Heart left ventricle (tissue), 16 donors: ENCODE results near the gene BTAF1. TPM values are rescaled to one million over a fixed set of nuclear protein-coding genes. Genes with fewer than 3 reads are reported as not detected.
A peak's percentile ranks its signal among the peaks of the same experiment; 100 is the strongest.
"Not testable (repeated sequence)": the region's sequence is repeated elsewhere in the genome, so short reads cannot be mapped to it uniquely, and the experiment has no call there.

ENCODE experiments used
- ATAC-seq, 4 donors: fragments of 200-7000 bp; cut with Tn5 transposase; one replicate each; pipeline ENCODE4 v1.9.1; 2020 to 2022; ENCODE audit warnings: moderate library complexity in 4 of 4, mild to moderate bottlenecking in 3 of 4, moderate number of reproducible peaks in 1 of 4
- DNase-seq, 5 donors: peaks; one replicate each; pipeline ENCODE4 v3.0.0-alpha.2; 2020
- H3K27ac ChIP-seq, 12 donors: fragments of 200-600 bp; sonication (generic) in 4 of 12; one replicate each; pipeline versions ENCODE4 v1.5.0 to v1.8.0; 2016 to 2022; ENCODE audit warnings: mild to moderate bottlenecking in 2 of 12
- H3K27me3 ChIP-seq, 9 donors: fragments of 200-600 bp; sonication (generic) in 2 of 9; one replicate each; pipeline versions ENCODE4 v1.5.1 to v1.8.0; 2016 to 2022; ENCODE audit warnings: mild to moderate bottlenecking in 3 of 9
- H3K36me3 ChIP-seq, 9 donors: fragments of 200-600 bp; sonication (generic) in 2 of 9; one replicate each; pipeline versions ENCODE4 v1.5.0 to v1.8.0; 2018 to 2022; ENCODE audit warnings: mild to moderate bottlenecking in 2 of 9
- H3K4me1 ChIP-seq, 12 donors: fragments of 200-600 bp; sonication (generic) in 4 of 12; one replicate each; pipeline versions ENCODE4 v1.5.0 to v1.8.0; 2016 to 2022; ENCODE audit warnings: mild to moderate bottlenecking in 3 of 12
- H3K4me3 ChIP-seq, 12 donors: fragments of 200-600 bp; sonication (generic) in 4 of 12; one replicate each; pipeline versions ENCODE4 v1.5.0 to v1.8.0; 2017 to 2022; ENCODE audit warnings: mild to moderate bottlenecking in 9 of 12, moderate library complexity in 4 of 12
- H3K9me3 ChIP-seq, 12 donors: fragments of 200-600 bp; sonication (generic) in 4 of 12; one replicate each; pipeline versions ENCODE4 v1.5.0 to v1.8.0; 2016 to 2022; ENCODE audit warnings: mild to moderate bottlenecking in 1 of 12
- CTCF ChIP-seq, 12 donors: fragments of 200-600 bp; sonication (generic) in 4 of 12; IDR thresholded peaks; one replicate each; pipeline versions ENCODE4 v1.5.0 to v1.8.0; 2018 to 2022; ENCODE audit warnings: antibody characterized with exemption in 12 of 12, mild to moderate bottlenecking in 5 of 12
- POLR2A ChIP-seq, 2 donors: fragments of 450-650 bp; IDR thresholded peaks; one replicate each; pipeline ENCODE4 v1.6.1; 2017; ENCODE audit warnings: antibody characterized with exemption in 2 of 2, mild to moderate bottlenecking in 2 of 2, moderate library complexity in 2 of 2
- WGBS, 4 donors: extraction: QIAGEN DNeasy Blood & Tissue Kit in 2 of 4; methylation state at CpG; one replicate each; pipeline versions ENCODE4 v1.1.5 to v1.1.7; 2013 to 2018; 5-methylcytosine and 5-hydroxymethylcytosine counted together
- intact Hi-C, 10 donors: fragments of 100-400 bp; cut with DNase I; formaldehyde crosslinking; loops; one replicate each; pipeline versions ENCODE4 v1.11.1 to v1.14.2; 2022
- polyA plus RNA-seq, 2 donors: library from polyadenylated mRNA; stranded (reverse); fragments of 200-250 nt; gene quantifications; one replicate each; pipeline ENCODE4 v1.2.3, GENCODE V29; 2013
- total RNA-seq, 9 donors: library from RNA; depleted of rRNA in 2 of 9; stranded (reverse); fragments of >200 nt in 2 of 9; fragmentation: NEBNext Ultra II Directional in 3 of 9; extraction: Animal tissue kit (Norgen Biotek cat#: 25700) in 3 of 9; gene quantifications; one replicate each; pipeline versions ENCODE4 v1.1.0 to v1.2.4, GENCODE V29; 2016 to 2023
- donor health status: ischemic (EF 13 %, LVEDD 7.1; RV severe dilation, severe dysfunction).
- donor health status: healthy with polysubstance abuse.
- donor health status: DM: no; HTN: yes; CAD: no.
- donor health status: DM: no; HTN: no; CAD: no.
- donor health status: ischemic (EF 25% LVEDD 6.9; RV normal size, moderate dysfunction).
- donor health status: ischemic (EF 25% LVEDD 5.7; RV mildly dilated, moderate dysfunction).
- donor health status: healthy.
- donor health status: DM: yes; HTN: yes; CAD: no.
- donor health status: ischemic (EF 35%, LVEDD 5.7; RV mildly dilated, moderate dysfunction).
- donor health status: nonischemic (EF 11% LVEDD 7.7; RV severe dilation, severe dysfunction).
- donor health status: DM: yes; HTN: yes; CAD: no.
- donor health status: PGD.
- donor health status: ischemic (EF 29% LVEDD 5.4; RV normal size, mild dysfunction).
- donor health status: nonischemic (EF 23%, LVEDD 6.1; RV moderate dilation, normal function).

Gene BTAF1
- total and polyA plus RNA-seq, 11 donors = 5.5 to 22.3 (median 11.8) TPM

- WGBS, 4 donors = 74 to 94% (median 82%) methylated on average over 1 of the region's 1 CpG
- Histone ChIP-seq H3K9me3 (no peaks in the 10 kb centered on the region), H3K4me1 (peaks cover 0 to 15% (median 9%) of the 10 kb centered on the region in 12 donors), H3K4me3 (no peak overlapping the region), H3K27ac (no peak overlapping the region), H3K36me3 (no peaks in the 10 kb centered on the region), H3K27me3 (peaks cover 0 to 10% (median 0%) of the 10 kb centered on the region in 9 donors)
- TF ChIP-seq CTCF (IDR thresholded peaks at IDR 0.05) (no peak), POLR2A (IDR thresholded peaks at IDR 0.05) (no peak)
- ATAC-seq (peak in 1 of 4 donors; percentile 51), DNase-seq (no peak)
- intact Hi-C loops = no loop called here
Measured at GRCh38 chr10:91891125-91892001, 32.2 kb upstream of the BTAF1 start.

GRCh38 chr10:91893051-91893450 is 30.5 kb upstream of the BTAF1 start:
- no peak for TF ChIP-seq CTCF (IDR thresholded peaks at IDR 0.05)
- no peak for TF ChIP-seq POLR2A (IDR thresholded peaks at IDR 0.05)
- ATAC-seq = no peak
- no peak overlapping the region for H3K4me3 ChIP-seq

GRCh38 chr10:91894261-91894685 is 29.3 kb upstream of the BTAF1 start:
- ATAC-seq, DNase-seq, H3K27me3 ChIP-seq, H3K36me3 ChIP-seq, intact Hi-C loops, H3K27ac ChIP-seq, H3K4me3 ChIP-seq, H3K4me1 ChIP-seq, H3K9me3 ChIP-seq: not testable (repeated sequence)
- 88 to 92% (median 89%) methylated on average over 14 of the region's 14 CpGs for WGBS, 4 donors

More at GRCh38 chr10:91893051-91893450, 30.5 kb upstream of the BTAF1 start:
- no peaks in the 10 kb centered on the region for H3K9me3 ChIP-seq
- no peaks in the 10 kb centered on the region for H3K36me3 ChIP-seq
- peaks cover 0 to 5% (median 0%) of the 10 kb centered on the region in 9 donors for H3K27me3 ChIP-seq
- no peak overlapping the region for H3K27ac ChIP-seq
- WGBS, 4 donors = 96 to 100% (median 96%) methylated on average over 2 of the region's 2 CpGs
- DNase-seq = no peak
- intact Hi-C loops = no loop called here
- H3K4me1 ChIP-seq = peaks cover 0 to 4% (median 1%) of the 10 kb centered on the region in 12 donors

- Histone ChIP-seq H3K27me3 (no peaks in the 10 kb centered on the region), H3K9me3 (no peaks in the 10 kb centered on the region), H3K27ac (no peak overlapping the region), H3K4me3 (no peak overlapping the region), H3K36me3 (no peaks in the 10 kb centered on the region), H3K4me1 (peaks cover 0 to 3% (median 0%) of the 10 kb centered on the region in 12 donors)
- DNase-seq = no peak
- WGBS, 4 donors = 74 to 96% (median 88%) methylated on average over 3 of the region's 3 CpGs
- no peak for ATAC-seq
- intact Hi-C loops = no loop called here
- TF ChIP-seq POLR2A (IDR thresholded peaks at IDR 0.05) (no peak), CTCF (IDR thresholded peaks at IDR 0.05) (no peak)
Measured at GRCh38 chr10:91896212-91896756, 27.3 kb upstream of the BTAF1 start.
